ENCODE results near the gene CCDC33.

Gene CCDC33

DNA sequence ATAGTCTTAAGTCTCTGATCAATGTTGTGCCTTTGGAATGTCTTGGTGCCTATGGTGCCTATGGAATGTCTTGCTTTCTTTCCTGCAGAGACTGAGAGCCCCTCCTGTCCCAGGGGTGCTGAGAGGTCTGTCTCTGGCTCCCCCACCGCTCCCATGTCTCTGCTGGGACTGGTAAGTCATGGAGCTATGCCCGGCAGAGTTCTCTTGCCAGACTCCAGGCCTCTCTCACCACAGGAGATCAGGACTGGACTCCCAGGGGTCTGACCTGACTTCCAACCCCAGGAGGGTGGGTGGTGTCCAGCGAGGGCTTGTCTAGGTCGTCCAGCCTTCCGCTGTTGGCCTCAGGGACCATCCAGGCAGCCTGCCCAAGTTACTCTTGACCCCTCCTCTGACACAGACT, 145.4 kb downstream of the CCDC33 start:
- DNase-seq (ENCODE audit: low read depth), result no peak

DNA sequence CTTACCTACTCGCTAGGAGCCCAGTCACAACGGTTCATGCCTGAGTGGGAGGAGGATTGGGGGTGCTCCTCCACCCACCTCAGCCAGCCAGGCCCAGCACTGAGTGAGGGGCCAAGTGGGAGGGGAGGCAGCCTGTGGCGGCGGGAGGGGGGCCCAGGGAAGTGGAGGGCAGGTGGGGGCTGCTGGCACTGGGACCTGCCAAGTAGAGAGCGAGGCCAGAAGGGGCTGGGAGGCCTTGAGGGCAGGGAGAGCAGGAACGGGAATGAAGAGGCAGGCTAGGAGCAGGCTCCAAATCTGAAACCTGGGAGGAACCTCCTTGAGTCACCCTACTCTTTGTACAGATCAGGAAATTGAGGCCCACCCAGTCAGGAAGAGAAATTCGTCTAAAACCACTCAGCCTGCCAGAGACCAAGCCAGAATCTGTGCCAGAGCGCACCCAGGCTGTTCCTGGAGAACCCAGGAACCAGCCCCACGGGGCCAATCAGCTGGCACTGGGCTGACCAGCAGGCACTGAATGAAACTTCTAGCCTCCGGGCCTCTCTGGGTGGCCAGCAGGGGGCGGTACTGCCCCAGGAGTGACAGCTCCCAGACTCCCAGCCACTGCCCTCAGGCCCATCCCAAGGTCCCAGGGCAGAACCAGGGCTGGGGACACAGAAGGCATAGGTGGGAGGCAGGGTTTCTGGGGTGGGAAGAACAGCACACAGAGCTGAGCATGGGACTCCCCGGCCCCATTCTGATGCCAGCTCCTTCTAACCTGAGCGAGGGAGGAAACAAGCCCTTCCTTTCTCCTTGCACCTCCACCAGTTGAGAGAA, 146.1 kb downstream of the CCDC33 start:
- no peak for DNase-seq (ENCODE audit: low read depth)

DNA sequence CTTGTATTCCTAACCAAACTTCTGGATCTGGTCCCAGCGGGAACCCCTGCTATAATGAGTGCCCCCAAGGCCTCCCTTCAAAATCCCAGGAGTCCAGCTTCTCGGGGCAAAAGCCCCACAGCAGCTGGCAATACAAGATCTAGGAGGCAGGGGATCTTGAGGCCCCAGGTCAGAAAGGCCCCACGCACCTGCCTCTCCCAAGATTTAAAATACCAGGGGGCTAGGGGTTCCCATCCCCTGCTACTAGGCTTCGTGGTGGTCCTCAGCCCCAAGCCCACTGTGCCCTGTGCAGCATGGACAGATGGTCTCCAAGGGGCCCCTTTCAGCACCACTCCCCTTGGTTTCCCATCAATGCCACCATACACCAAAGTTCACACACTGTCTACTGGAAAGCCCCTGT, 147.2 kb downstream of the CCDC33 start:
- DNase-seq (ENCODE audit: low read depth), result no peak

DNA sequence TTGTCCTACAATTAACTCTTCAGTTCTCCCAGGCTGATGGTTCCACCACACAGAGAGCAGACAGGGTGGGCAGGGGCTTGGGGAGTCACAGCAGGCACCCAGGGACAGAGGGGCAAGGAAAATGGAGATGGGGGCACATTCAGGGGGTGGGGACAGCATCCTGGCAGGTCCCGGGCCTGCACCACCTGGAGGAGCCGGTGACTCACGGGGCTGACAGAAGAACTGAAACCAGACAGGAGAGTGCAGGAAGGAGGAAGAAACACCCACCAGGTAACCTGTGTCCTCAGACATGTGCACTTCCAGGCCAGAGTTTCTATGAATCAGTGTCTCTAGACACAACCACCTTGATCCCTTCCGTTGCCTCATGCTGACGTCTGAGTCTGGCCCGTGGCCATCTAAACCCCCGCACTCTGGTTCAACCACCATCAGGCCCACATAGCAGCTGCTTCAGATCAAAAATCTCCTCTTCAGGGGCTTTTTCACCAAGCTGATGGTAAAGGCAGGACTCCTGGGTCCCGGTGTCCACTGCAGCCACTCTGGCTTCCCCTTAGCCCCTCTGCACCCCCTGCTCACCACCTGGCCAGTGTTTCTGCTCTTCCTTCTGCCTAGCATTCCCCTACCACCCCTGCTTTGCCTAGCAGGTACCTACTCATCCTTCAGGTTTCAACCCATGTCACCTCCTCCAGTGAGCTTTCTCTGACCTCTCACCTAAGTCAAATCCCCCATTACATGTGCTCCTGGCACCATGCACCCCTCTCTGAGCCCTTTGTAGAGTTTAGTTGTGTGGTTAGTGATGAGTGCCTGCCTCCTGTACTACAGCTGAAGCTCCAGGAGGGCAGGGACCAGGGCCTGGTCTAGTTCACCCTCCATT, 147.8 kb downstream of the CCDC33 start:
- DNase-seq (ENCODE audit: low read depth), result no peak

DNA sequence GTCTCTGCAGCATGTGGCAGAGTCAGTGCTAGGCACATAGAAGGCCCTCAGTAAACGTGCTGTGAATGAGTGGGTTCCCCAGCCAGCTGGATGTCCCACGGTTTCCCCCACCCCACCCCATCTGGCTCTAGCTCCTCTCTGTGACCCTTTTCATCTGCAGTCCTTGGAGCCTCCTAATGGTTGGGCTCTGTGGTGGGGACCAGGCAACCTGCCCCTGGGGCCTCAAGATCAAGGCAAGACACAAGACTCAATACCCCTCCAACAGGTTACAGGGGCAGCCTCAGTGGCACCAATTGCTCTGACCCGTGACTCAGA, 148.4 kb downstream of the CCDC33 start:
- DNase-seq (ENCODE audit: low read depth), result no peak

DNA sequence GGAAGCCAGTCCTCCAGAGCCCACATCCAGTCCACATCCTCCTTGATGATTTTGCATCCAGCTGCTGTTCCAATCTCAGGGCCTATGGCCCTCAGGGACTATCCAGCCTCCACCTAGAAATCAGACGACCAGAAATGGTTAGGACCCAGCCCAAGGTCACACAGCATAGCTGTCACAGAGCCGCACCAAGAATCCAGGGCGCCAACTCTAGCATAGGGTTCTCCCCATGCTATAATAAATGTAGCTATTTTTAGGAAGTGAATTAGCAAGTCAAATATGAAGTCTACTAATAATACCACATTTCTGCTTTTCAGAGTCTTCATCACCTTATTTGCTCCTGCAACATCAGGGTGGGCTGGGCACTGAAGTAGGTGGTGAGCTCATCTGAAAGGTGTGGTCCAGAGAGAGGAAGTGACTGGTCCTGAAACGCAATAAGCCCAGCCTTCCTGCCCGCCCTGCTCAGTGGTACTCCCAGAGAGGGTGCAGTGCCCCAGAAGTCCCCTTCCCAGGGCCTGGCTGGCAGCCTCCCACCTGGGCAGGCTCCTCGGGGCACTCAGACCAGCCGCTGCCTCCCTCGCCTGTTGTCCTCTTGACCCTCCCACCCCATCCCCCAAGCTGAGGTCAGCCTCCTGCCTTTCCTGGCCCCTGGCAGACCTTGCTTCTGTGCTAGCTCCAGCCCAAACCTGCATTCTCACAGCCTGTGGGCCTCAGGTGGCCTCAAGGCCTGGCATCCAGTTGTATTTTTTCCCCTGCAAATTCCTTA, 148.9 kb downstream of the CCDC33 start:
- DNase-seq (ENCODE audit: low read depth), result no peak

DNA sequence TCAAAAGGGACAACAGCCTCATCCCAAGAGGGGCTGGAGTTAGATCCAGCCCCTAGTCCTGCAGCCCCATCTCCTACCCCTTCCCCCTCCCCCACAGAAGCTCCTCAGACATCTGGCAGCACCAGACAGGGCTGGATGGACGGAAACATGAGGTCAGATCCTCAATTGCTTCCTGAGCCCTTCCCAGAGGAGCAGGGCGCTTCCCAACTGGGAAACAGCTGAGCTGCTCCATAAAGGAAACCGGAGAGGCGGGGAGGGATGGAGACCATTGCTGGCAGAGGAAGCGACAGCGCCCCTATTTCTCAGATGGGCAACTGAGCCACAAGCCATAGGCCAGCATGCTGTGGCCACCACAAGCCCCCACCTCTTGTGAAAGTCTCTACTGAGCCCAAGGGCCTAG, 149.6 kb downstream of the CCDC33 start:
- no peak for DNase-seq (ENCODE audit: low read depth)

All from stromal cell of bone marrow (primary cell).